HG02571 (cell line): ENCODE measurements around the gene KCTD5.
A peak's percentile ranks its signal among the peaks of the same experiment; 100 is the strongest.
"Not testable (repeated sequence)": the region's sequence is repeated elsewhere in the genome, so short reads cannot be mapped to it uniquely, and the experiment has no call there.

ENCODE experiments used
- ATAC-seq: cut with Tn5 transposase; IDR thresholded peaks from one replicate; pipeline ENCODE4 v1.9.1; 2021; ENCODE audit warnings: mild to moderate bottlenecking, moderate library complexity; ENCODE audit not compliant: unreplicated experiment

The KCTD5 gene

DNA sequence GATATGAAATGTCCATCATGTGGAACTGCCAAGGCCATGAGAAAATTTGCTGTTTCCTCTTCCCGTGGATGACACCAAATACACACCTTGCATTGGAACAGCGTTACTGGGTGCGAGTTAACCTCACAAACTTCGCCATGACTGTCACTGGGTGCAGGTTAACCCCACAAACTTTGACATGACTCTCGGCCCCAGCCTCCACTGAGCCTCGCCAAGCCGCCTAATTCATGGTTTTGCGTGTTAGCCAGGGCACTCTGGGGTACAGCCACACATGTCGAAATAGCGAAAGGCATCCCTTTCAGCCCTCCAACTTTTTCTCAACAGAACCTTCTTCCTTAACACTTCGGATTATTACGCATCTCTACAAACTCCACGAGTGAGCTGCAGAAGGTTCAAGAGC is 10.6 kb upstream of the KCTD5 start:
- no peak for ATAC-seq

DNA sequence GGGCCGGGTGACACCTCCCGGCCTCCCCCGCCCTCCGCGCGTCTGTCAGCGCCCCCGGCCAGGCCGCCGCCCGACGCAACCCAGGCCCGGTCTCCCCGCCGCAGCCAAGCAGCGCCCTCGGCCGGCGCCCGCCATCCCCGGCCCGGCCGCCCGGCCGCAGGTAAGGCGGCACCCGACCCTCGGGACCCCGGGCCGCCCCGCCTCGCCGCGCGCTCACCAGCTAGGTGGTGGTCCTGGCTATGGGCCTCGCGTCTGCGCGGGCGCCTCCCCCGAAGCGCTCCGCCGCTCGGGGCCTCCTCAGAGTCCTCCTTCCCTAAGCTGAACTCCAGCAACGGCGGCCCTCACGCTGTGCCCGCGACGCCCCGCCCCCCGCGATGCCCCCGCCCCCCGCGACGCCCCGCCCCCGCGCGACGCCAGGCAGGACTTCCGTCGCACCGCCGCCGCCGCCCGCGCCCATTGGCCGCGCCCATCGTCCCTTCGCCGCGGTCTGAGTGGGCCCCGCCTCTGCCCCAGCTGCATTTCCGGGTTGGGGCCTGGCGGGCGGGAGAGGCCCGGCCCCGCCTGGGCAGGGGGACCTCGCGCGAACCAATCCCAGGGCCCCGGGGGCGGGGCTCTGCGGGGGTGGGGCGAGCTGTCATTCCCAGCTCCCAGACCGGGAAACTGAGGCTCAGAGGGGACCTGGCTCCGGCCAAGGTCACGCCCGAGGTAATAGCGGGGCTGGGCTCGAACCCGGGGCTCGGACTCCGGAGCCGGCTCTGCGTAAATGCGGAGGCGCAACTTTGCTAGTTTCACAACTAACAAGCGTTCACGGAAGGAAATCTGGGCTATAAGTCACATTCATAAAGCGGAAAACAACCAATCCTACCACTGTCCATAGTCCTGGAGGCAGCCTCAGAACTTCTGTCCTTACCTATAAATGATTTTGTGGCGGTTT is 9.0 kb upstream of the KCTD5 start:
- ATAC-seq: peak; percentile 85

DNA sequence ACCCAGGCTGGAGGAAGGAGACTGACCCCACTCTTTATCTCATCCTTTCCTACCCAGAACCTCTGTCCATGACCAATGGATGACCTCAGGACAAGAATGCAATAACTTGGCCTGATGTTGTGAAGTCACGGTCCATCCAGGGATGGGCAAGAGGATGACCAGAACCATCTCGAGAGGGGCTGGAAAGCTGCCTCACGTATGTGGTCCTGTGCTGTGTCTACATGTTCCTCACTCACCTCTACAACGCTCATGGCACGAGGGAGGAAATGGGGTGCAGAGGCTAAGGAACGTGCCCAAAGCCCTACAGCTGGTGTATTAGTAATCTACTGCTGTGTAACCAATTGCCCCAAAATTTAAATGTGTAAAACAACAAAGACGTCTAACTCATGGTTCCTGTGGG is 7.3 kb upstream of the KCTD5 start:
- ATAC-seq: no peak

DNA sequence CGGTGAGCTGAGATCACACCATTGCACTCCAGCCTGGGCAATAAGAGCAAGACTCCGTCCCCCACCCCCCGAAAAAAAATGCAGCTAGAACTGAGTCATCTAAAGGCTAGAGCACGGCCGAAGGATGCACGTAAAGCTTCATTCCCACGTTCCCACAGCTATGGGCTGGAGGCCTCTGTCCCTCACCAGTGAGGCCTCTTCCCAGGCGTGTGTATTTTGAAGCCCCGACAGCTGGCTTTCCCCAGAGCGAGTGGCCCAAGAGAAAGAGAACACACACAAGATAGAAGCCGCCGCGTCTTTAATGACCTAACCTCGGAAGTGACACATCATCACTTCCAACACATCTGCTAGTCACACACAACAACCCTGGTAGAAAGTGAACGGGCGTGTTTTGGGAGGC is 6.6 kb upstream of the KCTD5 start:
- no peak for ATAC-seq

DNA sequence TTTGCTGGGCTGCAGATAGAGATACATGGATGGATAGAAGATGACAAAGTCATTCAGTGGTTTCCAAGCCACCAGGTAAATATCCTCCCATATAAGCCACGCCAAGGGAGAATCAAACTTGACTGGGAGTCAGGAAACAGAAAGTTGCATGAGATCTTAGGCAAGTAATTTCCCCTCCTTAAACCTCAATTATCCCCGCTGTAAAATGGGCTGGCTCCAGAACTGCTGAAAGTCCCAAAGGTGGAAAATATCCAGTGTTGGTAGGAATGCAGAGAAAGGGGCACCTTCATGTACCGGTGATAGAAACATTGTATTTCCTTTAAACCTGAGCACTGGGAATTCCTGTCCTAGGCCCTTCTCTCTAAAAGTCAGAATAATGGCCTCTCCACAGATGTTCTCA is 5.4 kb upstream of the KCTD5 start:
- not testable (repeated sequence) for ATAC-seq

DNA sequence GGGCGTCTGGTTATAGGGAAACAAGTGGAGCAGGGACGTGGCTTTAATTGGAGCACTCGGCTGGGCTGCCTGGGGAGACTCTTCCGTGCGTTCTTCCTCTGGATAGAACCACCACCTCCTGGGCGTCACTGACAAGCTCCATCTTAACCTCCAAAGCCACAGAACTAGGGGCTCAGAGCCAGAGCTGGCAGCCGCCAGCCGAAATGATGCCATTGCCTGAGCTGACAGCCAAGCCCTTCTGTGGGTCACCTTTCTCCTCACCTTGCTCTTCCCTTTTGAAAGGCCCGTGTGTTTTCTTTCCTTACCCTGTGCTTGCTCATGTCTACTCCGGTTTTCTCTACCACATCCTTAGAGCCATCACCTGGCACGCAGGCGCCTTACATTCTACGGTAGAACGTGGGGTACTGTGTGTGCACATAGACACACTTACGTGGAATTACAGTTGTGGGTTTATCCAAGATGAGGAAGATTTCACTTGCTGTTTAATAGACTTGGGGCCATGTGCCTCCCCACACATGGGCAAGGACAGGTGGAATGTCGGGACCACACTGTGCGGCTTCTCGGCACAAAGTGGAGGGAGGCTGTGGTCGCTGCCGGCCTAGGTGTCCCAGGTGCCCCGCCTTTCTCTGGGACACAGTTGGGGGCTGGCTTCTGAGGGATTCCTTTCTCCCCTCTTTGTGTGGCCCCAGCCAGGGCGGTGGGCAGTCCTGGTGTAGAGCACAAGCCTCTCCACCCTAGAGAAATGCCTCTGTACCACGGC is 3.9 kb upstream of the KCTD5 start:
- ATAC-seq: not testable (repeated sequence)

DNA sequence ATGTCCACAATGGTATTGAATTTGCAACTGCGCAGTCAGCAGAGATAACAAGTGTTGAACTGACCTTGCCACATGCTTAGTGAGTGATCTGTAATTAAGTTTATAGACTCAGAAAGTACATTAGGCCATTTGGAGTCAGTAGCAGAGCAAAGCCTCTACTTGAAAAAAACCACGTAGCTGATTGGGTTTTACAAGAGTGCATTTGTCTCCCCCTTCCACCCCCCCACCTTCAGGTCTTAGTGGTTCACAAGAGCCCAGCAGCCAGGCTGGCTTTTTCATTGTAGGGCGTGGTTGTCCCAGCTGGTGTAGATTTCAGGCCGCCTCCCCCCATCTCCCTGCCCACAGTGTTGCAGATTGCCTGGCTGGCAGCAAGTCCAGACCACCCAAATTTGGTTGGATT is 2.4 kb upstream of the KCTD5 start:
- ATAC-seq: not testable (repeated sequence)

GRCh38 chr16:2680360-2680759 is 2.0 kb upstream of the KCTD5 start:
- not testable (repeated sequence) for ATAC-seq

- ATAC-seq: not testable (repeated sequence)
Observed at GRCh38 chr16:2683041-2683440, 718 bp downstream of the KCTD5 start.

DNA sequence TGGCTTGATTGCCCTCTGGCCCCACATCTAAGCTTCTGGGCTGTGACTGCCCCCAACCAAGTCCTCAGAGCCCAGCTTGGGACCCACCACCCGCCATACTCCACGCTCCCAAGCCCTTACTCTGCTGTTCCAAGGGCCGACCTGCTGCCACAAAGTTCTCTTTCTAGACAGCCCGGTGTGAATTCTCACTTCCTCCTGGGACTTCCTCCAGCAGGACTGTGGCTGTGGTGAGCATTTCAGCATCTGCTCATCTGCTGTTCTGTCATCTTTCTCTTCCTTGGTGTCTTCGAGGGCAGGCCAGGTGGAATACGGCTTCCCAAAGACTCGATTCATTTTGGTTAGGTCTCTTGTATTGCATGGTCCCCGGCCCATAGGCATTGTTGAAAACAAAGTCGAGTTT is 3.8 kb downstream of the KCTD5 start:
- not testable (repeated sequence) for ATAC-seq

DNA sequence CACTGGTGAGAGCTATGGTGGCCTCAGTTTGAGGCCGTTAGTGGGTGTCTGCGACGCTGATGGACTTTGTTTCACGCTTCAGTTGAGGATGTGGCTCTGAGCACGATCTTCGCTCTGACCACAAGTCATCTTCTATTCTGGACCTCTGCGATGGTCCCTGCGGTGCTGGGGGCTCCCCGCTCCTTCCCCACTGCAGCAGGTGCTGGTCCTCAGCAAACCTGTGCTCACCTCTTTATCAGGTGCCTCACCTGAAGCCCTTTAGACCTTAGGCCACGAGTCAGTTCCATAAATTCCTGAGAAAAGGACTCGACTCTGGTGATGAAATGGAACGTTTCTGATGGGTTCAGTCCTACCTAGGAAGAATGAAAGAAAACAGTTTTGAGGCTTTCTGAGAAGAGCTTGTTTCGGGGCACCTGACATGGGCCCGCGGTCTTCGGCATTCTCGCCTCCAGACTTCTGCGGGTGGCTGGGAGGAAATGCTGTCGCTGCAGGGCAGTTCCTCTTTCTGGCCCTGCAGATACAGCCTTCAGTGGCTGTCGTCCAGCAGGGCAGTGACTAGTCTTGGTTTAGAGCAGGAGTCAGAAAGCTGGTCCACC is 4.7 kb downstream of the KCTD5 start:
- ATAC-seq: peak; percentile 37

DNA sequence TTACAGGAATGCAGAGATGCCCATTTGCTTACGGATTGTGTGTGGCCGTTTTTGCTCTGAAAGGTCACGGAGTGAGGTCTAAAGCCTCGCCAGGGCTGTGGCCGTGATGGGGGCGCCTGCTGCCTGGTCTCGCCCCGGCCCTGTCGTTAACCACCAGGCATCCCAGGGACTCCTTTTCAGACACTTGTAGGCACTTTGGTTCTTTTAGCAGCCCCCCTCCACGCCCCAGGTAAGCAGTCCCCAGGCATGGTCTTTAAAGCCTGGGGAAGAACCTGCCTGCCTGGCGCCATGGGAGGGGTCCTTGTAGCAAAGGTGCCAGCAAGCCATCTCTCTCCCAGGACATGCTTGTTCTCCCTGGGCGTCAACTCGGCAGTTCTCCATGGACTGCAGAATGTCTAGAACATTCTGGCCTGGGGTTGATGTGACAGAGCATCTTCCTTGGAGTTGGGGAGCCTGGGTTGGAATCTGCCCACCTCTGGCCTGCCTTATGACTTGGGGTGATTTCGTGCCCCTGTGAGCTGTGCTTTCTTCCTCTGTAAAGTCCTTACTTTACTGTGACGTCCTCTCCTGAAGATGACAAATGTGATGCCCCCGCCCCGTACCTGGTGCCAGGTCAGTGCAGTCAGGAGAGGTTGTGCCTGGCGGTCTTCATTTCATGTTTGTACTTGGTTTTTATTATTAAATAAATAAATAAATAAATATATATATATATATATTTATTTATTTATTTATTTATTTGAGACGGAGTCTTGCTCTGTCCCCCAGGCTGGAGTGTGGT is 5.4 kb downstream of the KCTD5 start:
- ATAC-seq: no peak

DNA sequence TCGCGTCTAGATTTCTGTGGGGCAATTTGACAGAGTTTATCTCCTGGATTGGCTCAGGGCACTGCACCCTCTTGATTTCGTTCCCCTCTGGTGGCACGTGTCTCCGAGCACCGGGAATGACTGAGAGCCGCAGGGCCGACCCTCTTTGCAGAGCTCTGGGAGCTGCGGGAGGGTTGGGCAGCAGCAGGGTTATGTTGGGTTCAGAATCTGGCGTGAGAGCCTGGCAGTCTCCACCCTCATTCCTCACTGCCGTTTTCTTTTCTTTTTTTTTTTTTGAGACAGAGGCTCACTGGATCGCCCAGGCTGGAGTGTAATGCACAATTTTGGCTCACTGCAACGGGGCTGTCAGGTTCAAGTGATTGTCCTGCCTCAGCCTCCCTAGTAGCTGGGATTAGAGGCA is 7.1 kb downstream of the KCTD5 start:
- not testable (repeated sequence) for ATAC-seq

- ATAC-seq: no peak
Observed at GRCh38 chr16:2689968-2690801, 7.9 kb downstream of the KCTD5 start.

- no peak for ATAC-seq
Observed at GRCh38 chr16:2690852-2691251, 8.5 kb downstream of the KCTD5 start.

DNA sequence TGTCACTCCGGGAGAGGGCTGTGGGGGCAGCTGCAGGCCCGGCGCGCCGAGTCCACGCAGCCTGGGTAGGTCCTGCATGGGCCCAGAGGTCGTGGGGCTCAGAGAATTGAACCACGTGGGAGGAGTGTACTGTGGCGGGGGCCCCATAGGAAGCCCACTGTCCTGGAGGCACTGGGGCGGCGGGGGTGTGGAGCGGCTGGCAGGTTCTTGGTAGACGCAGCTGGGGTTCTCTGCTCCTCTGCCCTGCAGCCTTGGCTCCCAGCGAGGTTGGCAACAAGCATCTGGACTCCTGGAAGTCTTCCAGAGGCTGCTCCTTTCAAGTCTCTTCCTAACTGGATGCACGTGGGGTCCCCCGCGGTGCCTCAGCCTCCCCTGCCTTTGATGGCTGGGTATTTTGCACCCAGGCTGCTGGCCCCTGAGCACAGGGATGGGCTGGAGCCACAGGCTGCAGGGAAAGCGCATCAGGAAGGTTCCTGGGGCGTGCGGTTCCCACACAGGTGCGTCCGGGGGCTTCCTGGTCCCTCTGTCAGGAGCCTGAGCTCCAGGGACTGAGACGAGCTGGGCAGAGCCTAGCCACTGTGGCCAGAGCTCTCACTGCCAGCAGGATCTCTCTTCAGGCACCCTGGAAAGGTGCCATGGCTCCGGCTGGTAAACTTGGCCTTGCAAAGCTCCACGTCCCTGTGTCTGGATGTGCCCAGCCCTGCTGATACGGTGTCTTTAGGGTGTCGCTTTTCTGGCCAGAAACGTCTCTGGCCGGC is 9.3 kb downstream of the KCTD5 start:
- no peak for ATAC-seq

GRCh38 chr16:2692251-2692947 is 10.1 kb downstream of the KCTD5 start:
- no peak for ATAC-seq

DNA sequence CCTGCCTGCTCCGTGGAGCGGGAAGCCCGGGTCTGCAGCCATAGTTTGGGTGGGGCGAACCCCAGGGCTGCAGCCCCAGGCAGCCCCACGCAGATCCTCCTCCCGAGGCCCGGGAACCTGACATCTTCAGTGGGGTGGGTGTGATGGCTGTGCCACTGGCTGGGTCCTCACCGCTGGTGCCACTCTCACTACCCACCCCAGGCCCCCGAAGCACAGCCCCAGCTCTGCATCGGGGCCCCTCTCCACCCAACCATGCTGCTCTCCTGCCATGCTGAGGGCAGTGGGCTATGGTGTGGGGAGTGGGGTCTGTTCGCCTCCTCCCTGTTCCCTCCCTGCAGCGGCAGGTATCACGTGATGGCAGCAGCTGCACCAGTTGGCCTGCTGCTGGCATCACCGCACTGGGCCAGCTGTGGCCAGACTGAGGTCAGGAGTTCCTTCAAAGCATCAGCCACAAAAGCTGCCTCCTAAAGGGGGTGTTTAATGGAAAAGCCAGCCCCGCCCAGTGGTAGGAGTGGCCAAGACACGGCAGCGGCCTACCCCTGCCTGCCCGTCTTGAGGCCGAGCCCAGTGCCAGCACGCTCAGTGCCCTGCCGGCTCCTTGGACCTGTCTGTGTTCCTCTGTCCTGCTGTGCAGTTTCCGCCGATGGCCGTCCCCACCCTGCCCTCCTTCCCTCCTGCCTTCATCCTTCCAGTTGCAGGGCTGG is 10.8 kb downstream of the KCTD5 start:
- ATAC-seq: no peak
